ENCODE measurements around the gene FOXN3.

Gene FOXN3, protein sequence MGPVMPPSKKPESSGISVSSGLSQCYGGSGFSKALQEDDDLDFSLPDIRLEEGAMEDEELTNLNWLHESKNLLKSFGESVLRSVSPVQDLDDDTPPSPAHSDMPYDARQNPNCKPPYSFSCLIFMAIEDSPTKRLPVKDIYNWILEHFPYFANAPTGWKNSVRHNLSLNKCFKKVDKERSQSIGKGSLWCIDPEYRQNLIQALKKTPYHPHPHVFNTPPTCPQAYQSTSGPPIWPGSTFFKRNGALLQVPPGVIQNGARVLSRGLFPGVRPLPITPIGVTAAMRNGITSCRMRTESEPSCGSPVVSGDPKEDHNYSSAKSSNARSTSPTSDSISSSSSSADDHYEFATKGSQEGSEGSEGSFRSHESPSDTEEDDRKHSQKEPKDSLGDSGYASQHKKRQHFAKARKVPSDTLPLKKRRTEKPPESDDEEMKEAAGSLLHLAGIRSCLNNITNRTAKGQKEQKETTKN

DNA sequence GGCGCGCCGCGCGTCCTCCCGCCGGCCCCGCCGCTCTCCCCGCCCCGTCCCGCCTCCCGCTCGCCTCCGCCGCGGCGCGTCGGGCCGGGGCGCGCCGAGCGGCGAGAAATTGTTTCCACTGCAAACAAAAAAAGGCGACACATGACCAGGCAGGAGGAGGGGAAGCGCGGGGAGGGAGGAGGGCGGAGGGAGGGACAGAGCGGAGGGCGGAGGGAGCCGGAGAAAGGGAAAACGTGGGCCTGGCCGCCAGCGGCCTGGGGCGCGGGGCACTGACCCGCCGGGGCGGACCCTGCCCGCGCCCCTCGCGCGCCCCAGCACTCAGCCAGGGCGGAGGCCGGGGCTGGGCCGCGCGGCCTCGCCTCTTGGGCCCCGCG, at the start of gene FOXN3:
Gene FOXN3, minus strand, starts transcription at position 143 of the 374 bp plus-strand sequence. CDS start 4,757 bp downstream, outside the sequence.
- peak; percentile 90 for DNase-seq

DNA sequence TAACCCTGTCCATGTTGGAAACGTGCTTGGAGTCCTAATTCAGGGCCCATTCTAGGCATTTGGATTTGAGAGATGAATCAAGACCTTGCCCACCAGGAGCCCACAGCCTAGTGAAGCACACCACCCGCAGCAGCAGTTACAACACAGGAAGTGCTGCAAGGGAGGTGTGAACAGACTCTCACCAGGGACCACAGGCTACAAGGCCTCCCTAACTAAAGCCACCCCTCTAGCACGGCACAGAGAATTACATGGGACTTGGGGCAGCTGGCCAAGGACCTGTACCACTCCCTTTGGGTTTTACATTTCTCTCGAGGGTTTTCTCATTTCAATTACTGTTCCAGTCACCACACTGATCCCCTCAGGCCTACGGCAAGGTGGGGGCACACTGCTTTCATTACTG, 49.5 kb upstream of the FOXN3 start:
- DNase-seq: no peak

DNA sequence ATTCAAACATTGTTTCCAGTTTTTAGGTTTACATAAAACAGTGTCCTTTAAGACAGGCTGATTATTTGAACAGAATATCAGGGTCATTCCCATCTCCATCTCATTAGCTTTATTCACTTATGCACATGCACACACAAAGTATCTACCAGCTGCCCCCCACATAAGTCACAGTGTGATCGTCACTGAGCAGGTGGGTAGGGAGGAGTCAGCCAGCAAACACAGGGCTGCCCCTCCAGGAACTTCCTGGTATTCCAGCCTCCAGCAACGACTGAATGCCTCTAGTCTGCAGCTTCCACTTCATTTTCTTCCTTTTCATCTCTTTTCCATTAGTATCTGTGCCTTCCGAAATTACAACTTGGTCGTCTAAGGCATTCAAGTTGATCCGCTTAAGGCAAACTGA, 48.8 kb upstream of the FOXN3 start:
- peak; percentile 24 for DNase-seq

DNA sequence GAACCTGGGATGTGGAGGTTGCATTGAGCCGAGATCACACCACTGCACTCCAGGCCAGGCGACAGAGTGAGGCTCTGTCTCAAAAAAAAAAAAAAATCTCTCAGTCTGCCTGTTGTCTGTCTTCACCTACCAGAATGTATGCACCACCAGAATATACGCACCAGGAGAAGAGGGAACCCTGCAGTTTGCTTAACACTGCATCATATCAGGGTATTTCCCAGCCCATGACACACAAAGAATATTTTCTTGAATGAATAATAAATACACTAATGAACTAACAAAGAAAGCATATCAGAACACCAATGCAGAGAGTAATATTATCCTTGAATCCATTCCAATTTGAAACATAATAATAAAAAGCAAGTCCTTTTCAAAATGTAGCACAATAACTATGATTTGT, 44.2 kb upstream of the FOXN3 start:
- no peak for DNase-seq

DNA sequence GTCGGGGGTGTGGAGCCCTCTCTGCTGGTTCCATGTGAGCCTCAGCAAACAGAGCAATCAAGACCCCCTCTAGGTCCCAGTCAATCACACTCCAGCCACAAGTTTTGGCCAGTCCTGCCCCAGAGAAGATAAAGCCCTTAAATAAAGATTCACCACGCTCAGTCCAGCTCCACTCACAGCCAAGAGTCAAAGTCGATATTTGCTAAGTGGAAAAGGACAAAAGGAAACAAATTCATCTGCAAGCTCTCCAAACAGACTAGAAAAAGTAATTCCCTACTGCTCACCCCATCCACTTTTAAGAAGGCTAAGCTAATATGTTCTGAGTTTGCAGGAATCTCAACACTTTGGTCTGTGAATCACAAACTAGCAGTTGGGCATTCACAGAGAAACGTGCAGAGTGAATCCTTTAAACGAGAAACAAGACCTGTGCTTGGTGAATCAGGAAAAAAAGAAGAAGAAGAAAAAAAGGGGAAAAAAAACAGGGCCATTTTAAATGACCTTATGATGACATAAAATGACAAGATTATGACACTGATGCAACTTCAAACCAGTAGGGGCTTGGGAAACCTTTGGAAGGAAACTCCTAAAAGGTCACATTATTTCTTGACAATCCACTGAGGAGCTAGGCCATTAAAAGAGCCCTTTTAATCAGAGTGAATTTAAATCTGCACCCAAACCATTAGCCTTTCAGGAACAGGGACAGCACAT, 41.8 kb upstream of the FOXN3 start:
- no peak for DNase-seq

DNA sequence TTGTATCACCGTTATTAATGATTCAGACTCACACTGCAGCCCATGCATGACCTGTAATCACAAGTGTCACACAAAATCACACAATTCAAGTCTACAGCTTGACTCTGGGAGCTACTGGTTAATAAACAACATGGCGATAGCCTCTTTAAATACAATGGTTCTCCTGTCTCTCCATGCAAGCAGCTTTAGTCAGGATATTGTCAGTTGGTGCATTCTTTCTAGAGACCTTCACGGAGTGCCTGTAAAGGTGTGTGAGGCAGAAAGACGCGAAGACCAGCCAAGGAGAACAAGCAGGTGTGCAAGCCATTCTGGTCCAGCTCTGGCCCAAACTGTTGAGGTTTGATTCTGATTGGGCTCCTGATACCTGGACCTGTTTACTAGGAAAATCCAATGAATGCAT, 40.0 kb upstream of the FOXN3 start:
- no peak for DNase-seq

DNA sequence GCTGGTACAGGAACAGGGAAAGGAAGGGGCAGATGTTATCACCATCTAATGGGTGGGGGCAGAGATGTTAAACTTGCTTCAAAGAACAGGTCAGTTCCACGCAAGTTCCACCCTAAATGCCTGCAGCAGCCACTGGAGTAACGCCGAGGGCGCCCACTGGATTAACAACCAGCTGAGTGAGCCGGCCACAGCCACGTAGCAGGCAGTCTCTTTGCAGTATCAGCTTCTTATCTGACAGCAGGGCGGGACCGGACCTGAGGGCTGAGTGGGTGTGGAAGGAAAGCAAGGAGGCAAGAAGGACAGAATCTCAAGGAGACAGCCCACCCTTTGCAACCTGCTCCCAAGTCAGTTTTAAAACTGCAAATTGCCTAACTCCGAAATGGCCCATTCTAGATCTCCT, 38.4 kb upstream of the FOXN3 start:
- no peak for DNase-seq

DNA sequence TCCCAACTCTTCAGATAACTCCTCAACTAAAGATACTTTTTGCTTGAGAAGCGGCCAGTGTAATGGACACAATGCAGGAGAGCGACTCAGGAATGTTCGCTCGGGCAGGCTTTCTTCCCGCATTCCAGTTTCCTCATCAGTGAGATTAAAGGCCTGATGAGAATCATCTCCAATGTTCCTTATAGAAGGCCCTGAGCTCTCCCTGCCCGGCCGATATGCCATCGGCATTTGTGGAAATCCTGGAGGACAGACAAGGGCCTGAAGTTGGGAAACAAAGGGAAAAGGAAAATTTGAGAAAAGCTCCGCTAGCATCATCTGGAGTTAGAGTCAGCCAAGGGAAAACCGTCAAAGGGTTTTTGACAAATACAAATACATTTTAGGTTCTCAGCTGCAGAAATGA, 38.0 kb upstream of the FOXN3 start:
- DNase-seq: no peak

DNA sequence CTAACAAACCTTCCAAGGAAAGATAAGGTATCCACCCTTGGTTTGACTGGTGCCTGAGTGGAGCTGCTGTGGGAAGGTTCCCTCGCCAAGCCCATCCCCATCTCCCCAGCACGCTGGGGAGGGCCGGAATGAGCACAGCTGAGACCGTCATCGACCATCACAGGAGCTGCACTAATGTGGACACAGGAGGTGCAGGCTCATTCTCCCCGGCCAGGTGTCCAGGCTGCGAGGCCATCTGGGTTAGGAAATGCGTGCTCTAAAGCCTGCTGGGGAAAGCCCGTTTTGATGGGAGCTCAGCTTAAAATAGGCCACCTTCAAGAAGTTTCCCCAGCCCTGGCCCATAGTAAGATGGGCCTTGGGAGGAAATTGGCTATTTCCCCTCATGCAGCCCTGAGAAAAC, 35.2 kb upstream of the FOXN3 start:
- DNase-seq: no peak

DNA sequence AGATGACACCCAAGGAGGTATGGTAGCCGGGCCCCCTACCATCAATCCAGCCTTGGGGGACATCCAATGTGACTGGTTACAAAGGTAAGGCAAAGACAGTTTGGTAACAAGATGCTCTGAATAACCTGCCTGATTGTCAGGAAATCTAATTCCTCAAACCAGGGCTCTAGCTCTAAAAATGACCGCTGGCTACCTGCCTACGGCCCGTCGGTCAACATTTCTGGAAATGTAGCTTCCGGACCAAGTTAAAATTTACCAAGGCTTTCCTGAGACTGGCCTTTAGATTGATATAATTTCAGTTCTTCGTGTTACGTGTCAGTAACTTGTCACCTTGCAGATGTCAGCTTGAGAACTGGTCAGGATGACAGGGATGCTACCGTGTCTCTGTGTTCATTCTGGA, 34.2 kb upstream of the FOXN3 start:
- DNase-seq: no peak

DNA sequence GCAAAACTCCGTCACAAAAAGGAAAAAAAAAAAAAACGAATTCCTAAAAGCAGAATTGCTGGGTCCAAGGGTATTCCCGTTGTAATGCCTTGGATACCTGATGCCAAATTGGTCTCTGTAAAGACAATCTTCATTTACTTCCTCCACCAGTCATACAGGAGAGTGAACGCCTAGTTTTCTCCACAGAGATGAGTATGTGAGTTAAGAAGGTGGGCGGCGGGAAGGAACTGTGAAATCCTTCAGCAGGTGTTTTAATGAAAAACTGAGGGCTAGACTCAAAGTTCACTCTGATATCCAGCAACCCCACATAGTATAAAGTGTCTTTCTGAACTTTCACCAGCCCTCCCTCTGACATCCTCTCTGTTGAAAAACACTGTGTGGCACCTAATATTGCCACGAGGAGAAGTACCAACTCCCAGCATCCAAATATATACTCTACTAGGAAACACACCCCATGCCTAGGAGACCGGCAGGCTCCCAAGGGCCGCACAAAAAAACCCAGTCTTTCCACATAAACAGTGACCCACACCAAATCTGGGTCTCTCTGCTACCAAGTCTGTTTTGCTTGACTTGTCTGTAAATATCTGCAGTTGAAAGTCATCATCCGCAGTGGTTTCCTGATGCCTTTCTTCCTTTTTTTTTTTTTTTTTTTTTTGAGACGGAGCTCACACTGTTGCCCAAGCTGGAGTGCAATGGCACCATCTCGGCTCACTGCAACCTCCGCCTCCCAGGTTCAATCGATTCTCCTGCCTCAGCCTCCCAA, 30.3 kb upstream of the FOXN3 start:
- no peak for DNase-seq

DNA sequence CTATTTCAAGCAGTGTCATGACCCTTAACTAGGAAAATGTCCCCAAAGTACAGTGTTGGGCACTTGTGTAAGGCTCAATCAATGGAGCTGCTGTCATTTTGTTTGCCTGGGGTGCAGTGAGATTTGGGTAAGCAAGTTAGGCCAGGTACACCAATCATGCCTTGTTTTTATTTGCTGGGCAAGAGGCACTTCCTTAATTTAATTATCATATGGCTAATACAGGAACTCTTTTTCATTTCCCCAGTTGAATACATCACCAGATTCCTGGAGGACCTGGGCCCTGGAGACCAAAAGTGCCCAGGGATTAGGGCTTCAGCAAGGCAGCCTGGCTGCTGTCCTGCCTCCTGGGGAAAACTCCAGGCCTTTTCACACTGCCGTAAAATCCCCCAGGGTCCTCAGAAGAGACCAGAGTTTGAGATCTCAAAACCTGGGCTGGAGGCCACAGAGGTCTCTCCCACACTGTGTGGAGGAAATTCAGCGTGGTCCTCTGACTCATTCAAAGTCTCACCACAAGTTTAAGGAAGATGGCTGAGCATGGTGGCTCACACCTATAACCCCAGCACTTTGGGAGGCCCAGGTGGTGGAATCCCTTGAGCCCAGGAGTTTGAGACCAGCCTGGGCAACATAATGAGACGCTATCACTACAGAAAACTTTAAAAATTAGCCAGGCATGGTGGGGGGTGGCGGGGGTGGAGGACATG, 28.4 kb upstream of the FOXN3 start:
- no peak for DNase-seq

DNA sequence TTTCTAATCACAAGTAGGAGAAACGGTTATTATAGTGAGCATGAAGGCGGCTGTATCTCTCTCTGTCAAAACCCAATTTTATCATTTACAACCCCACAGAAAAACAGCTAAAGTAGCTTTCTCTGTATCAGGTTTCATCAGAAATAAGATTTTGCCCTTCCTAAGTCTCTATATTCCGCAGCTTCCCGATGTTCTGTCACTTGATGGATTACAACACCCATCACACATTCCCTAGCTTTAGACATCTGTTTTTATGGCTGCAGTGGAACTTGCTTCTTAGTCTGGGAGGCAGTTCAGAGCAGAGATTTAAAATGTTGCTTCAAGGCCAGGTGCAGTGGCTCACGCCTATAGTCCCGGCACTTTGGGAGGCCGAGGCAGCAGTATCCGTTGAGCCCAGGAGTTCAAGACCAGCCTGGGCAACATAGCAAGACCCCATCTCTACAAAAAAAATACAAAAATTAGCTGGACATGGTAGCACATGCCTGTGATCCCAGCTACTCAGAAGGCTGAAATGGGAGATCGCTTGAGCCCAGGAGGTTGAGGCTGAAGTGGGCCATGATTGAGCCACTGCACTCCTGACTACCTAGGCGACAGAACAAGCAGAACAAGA, 27.6 kb upstream of the FOXN3 start:
- DNase-seq: no peak

DNA sequence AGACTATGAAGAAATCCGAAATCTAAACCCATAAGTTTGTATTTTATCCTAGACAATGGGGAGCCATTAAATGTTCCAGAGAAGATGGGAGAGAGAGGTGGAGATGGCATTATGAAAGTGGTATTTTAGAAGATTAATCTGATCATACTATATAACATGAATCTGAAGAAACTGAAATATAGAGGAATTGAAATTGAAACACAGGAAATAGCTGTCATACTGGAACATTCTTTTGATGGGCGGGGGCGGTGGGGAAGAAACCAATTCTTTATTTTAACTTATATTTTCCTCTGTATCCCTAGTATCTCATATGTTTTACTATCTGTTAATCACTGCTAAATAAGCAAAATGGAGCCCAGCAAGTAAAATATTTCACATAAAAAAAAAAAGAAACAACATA, 27.0 kb upstream of the FOXN3 start:
- no peak for DNase-seq

DNA sequence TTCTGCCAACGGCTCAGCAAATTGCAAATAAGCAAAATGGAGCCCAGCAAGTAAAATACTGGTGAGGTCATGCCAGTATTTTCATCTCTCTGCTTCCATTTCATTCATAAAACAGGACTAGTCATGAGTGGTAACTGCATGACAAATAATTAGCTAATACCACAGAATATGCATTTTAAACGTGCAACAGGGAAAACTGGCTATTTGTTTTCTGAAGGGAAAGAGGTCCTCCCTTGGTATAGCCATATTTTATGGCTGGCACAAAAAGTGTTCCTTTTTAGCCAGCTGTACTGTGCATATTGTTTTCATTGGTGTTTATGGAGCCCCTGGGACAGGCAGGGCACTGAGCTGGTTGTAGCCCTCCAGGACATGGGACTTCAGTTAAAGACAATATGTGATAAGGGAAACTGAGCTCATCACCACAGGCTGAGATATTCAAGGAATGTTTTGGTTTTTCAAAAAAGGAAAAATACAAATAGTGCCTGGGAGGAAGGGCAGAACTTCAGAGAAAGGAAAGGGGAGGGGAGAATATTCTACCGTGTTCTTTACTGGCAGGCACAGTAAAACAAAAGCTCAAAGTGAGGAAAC, 26.1 kb upstream of the FOXN3 start:
- no peak for DNase-seq

DNA sequence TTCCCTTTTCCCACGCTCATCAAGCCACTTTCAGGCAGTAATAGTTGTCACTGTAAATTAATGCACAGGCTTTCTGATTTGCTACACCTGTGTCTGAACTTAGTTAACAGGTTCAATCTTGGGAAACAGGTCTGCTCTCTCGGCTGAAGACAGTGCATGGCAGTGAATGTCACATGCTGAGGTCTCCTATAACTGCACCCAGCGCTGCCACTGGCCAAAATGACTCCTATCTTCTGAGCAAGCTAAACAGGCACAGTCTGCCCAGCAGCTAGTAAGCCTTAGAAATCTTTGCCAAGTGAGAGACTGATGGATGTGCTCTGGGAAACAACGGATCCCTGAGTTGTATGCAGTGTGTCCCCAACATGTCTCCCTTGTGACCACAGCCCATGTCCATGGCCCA, 25.2 kb upstream of the FOXN3 start:
- DNase-seq: no peak

DNA sequence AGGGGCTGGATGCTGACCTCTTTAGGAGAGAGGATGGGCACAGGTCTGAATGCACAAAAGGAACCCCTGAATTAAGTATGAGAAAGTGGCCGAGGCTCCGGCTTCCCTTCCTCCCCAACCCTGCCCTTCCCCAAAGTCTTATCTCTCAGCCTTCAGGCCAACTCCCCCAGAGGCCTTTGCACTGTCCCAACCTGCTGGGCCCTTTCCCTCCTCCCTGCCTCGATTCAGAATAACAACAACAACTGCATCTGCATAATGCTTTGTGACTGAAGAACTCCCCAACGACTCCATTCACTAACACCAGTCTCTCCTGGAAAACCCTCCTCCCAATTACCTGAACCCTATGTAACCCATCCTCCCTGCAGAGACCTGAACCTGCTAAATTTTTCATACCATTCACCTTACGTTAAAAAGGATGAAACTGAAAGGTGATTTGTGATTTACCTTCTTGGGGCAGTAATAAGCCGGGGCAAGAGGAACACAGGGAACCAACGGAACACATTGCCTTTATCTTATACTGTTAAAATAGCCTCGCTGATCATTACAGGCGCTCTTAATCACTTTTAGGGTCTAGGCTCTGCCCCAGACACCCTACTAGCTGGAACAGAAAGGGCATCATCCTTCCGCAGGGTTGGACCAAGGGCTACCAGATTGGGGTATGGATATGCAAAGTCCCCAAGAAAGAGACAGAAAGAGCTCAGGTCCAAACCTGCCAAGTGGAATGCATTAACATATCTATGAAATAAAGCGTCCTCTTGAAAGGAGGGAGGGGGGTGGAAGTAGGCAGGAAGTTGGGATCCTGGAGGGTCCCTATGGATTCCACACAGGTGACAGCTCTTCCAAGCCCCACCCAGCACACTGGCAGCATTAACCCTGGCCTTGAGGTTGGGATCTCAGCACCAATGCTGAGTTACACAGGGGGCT, 24.2 kb upstream of the FOXN3 start:
- no peak for DNase-seq

DNA sequence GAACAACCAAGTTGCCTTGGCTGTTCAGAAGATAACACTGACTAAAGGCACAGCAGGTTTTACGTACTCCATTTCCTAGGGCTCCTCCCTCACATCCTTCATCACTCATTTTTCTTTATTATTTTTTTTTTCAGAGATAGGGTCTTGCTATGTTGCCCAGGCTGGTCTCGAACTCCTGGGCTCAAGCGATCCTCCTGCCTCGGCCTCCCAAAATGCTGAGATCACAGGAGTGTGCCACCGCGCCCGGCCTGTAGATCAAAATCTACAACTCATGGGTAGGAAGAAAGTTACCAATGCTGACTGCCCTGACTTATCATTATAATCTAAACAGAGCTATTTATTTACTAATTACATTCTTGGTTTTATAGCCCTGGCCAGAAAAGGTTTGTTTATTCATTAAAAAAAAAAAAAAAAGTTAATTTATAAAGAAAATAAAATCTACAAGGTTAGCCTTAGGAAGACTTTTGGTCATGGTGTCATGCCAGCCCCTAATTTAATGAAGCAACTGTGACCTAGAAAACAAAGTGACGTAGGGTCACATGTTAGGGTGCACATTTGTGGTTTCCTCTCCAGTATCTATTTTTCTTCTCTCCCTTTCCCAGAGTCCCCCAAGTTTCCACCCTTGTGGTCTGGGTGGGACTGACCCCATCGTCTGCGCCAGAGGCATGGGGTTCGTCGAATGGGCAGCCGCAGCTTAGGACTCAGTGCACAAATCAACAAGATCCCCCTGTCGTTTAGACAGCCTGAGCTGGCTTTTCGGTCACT, 19.0 kb upstream of the FOXN3 start:
- no peak for DNase-seq

DNA sequence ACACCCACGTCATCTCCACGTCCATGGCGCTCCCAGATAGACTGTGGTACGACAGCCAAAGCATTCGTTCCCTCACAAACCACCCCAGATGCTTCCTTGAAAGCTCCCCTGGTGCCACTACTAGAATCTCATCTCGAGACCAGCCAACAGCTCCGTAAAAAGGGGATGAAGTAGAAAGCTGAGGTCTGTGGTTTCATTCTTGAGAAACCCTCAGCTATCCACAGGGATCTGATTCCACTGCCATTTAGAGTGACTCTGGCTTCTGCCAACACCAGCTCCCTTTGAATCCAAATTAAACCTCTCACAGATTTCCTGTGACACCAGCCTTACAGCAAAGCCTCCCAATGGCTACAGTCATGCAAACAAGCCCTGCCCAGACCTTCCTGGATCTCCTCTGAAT, 18.5 kb upstream of the FOXN3 start:
- no peak for DNase-seq

DNA sequence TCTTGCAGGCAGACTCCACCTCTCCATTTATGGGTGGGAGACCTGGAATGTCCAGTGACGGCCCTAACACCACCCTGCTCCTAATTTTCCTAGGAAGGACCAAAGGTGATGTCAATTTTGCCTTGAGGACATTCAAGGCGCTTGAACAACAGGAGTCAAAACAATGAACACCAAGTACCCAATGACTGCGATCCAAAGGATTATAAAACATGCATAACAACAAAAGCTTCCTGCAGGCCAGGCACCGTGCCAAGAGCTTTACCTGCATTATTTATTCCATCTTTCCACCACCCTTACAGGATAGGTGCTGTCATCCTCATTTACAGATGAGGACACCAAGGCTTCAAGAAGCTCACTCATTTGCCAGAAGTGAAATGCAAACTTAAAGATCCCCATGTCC, 15.2 kb upstream of the FOXN3 start:
- DNase-seq: no peak

Data from NCI-H2171 treated with DMSO at 0.1 percent for 48 hours (cell line).